Vagina (tissue), 2 donors: Measurements from ENCODE around the gene LRPPRC.

Experiments
- POLR2A ChIP-seq, 2 donors: fragments of 450-650 bp; IDR thresholded peaks; one replicate each; pipeline ENCODE4 v1.6.1; 2017; ENCODE audit warnings: antibody characterized with exemption in 2 of 2, mild to moderate bottlenecking in 2 of 2, moderate library complexity in 2 of 2
- POLR2AphosphoS5 ChIP-seq, 2 donors: sonication (generic); formaldehyde crosslinking; IDR thresholded peaks; one replicate each; pipeline ENCODE4 v1.9.0; 2017; ENCODE audit warnings: antibody characterized with exemption in 2 of 2, mild to moderate bottlenecking in 2 of 2, low read depth in 1 of 2; ENCODE audit not compliant: insufficient read depth in 1 of 2

- TF ChIP-seq POLR2A (IDR thresholded peaks at IDR 0.05) = no peak
- TF ChIP-seq POLR2AphosphoS5 (IDR thresholded peaks at IDR 0.05; ENCODE audit: insufficient read depth in 1 of 2, low read depth in 1 of 2) = no peak
These were observed 116.5 kb downstream of the LRPPRC start for GRCh38 chr2:43879261-43879660.
